Measurements from ENCODE around the gene MTG2.

MTG2 gene

DNA sequence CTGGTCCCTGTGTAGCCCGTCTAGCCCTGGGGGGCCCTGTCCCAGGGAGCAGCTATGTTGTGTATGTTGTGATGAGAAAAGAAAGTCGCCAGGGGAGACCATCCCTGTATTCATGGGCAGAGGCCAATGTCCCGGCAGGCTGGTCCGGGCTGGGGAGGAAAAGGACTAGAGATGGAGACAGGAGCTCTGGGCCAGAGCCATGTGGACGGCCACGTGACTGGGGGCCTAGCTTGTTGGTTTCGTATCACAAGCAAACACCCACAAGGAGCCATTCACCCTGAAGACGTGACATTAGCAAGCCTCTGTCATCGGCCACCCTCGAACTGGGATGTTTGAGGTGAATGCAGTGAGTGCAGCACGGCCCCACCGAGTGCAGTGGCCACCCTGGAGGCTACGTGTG lies 40.1 kb downstream of the MTG2 start:
- DNase-seq = no peak

DNA sequence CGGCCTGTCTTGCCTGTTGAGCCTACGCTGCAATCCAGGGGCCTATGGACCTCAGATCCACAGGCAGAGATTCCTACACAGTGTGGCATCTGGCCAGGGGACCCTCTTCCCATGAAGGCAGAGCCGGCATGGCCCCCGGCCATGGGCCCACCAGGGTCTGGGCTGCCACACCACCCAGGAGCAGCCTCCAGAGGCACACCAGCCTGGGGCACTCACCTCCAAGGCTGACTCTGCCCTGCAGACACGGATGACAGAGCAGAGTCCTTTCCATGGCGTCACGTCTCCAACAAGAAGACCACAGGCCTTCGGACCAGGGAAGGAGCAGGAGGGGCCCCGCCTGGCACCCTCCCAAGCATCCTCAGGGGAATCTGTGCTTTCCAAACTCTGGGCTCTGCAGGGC lies 40.7 kb downstream of the MTG2 start:
- DNase-seq = no peak

DNA sequence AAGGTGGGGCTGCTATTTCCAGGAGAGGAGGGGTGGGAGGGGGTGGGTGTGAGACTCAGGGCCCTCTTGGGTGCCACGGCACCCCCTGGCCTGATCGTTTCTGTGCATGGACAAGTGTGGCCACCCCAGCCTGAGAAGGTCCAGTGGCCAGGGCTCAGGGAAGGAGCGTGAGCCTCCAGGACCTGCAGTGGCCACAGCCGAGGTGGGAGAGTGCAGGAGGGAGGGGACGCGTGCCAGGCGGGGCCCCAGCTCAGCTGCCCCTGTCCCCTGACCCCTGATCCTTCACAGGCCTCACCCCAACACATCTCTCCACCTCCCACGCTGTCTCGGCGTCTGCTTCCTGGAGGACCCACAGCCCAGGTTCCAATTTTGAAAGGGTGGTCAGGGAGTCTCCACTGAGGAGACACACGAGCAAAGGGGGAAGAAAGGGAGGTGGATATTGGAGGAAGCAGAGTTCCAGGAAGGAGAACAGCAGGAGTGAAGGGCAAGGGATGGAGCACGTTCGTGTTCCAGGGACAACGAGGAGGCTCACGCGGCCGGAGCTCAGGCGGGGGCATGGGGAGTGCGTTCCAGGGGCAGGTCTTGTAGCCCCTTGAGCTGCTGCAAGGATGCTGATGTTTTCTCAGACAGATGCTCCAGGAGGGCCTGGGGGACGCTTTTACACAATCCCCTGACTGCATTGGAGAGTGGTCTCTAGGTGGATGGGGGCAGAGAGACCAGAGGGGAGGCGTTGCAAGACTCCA lies 41.5 kb downstream of the MTG2 start:
- no peak for DNase-seq

DNA sequence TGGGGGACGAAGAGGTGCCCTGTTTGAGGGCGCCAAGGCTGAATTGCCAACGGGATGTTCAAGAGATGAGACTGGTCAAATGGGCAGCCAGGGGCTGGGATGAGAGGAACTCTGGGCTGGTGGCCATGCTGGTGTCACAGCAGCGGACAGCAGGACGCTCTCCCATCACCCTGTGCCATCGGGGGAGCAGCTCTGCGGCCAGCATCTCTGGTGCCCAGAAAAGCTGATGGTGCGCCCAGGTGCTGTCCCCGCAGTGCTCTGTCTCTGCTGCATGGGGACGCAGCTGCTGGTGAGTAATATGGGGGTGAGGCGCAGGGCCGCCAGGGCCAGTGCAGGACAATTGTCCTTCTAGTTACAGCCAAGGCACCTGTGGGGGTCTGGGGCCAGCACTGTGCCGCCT lies 42.2 kb downstream of the MTG2 start:
- no peak for DNase-seq

DNA sequence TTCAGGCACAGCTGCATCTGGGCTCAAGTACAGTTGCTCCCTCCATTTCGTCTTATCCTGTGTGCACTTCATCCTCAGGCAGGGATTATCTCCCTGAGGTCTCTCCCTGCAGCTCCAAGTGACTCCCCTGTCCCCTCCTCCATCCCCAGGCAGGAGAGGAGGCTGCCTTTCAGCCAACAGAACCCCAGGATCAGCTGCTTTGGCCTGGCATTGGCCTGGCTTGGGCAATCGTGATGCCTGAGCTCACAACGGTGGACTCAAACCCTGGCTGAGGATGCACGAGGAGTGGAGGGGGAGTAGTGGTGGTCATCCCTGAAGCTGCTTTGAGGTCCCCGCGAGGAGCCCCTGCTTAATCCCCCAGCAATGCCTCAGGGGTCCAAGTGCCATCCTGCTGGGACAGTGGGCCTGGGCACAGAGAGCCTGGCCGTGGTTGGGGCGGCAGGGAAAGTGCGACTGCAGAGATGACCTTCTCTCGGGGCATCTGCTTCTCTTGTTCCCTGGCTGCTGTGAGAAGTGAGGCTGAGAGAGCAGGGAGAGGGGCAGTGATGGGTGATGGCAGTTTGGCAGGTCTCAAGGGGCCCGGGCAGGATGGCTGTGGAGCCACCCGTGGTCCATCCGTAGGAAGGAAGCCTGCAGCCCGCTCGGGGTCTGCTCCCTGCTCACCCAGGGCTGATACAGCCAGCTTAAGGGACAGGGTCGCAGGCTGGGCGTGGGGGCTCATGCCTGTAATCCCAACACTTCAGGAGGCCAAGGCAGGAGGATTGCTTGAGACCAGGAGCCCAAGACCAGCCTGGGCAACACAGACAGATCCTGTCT lies 43.2 kb downstream of the MTG2 start:
- no peak for DNase-seq

DNA sequence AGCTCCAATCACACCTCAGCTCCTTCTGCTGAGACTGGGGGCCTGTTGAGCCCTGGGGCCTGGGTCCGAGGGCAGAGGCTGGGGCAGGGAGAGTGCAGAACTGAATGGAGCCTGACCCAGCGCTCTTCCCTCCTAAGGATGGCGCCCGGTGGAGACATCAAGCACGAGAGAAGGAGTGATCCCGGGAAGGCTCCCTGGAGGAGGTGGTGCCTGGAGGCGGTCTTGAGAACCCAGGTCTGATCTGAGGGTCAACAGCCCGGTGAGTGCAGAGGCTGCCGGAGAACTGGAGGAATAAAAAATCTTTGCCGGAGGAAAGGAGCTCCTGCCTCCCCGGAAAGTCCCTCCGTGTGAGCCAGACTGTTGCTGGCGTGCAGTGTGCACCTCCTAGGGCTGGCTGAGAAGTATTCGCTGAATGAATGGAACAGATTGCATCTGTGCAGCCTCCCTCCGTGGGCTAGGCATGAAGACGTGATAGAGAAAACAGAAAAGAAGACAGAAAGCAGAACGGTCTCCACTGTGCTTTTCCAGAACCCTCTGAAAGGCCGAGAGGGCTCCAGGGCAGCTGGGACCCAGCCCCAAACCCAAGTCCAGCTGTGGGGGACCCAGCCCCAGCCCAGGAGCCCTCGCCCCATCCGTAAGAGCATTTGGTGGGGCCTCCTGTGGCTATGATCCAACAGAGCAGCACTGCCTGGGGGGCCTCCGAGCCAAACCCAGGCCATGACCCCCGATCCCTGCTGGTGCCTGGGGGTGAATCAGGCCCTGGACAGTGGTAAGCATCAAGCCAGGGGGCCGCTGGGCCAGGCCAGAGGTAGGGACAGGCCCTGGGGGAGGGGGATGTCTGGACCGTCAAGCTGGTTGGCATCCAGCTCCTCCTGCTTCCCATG lies 44.1 kb downstream of the MTG2 start:
- no peak for DNase-seq

DNA sequence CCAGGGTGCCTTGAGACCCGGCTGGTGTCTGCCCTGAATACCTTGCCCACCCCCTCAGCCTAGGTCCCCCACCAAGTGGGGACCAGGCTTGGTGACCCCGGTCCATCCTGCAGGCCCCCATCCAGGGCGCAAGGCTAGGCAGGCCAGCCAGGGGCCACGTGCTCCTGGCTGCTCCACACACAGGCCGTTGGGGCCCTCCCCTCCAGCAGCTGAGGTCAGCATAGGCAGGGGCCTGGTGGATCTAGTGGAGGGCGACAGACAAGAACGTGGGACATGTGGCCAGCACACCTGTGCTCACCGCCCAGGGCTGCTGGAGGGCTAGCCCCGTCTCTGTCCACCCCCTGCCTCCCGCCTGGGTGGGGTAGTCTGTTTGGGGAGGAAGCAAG lies 44.8 kb downstream of the MTG2 start:
- no peak for DNase-seq

DNA sequence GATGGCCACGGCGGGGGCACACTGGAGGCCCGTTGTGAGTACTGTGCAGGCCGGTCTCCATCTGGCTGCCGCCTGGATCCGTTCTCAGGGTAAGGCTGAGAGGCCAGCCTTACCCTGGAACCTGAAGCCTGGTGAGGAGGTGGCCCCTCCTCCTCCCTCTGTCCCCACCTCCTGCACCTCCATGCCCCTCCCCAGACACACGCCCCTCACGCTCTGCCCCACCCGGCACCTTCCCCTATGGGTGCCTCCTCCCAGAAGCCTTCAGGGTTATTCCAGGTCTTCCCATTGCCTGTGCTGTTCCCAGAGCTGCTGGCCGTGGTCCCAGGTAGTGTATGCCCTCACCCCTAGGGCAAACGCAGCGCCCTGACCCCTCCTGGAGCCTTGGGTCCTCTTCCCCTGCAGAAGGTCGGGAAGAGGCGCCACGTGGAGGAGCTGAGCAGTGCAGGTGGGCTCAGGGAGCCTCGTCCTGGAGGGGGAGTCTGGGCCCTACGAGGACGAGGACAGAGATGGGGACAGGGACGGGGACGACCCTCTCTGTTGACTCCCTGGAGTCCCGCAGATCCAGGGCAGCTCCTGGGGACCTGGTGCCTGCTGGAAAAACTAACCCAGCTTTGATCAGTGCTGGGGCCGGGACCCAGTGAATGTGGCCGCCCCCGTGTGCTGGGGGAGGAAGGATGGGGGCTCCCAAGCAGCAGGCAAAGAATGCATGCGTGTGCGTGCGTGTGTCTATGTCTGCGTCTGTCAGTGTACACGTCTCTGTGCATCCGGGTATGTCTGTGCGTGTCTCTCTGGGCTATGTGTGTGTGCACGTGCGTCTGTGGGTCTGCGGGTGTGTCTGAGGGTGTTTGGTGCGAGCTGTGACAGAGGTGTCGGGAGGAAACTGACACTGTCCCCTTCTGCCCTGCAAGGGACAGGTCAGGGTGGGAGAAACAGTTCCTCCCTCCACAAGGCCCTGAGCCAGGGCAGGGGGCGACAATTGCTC lies 45.4 kb downstream of the MTG2 start:
- DNase-seq = no peak

DNA sequence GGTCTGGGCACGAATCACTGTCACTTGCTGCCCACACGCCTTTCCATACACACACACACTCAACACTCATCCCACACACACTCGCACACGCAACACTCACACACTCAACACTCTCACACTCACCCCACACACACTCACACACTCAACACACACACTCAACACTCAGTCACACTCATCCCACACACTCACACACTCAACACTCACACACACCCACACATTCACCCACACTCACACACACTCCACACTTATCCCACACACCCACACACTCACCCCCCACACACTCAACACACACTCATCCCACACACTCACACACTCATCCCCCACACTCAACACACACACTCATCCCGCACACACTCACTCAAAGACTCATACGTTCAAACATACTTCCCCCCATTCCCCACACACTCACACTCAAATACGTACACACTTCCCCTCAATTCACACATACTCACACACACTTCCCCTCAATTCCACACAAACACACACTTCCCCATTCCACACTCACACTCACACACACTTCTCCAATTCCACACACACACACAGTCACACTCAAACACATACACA lies 46.2 kb downstream of the MTG2 start:
- no peak for DNase-seq

DNA sequence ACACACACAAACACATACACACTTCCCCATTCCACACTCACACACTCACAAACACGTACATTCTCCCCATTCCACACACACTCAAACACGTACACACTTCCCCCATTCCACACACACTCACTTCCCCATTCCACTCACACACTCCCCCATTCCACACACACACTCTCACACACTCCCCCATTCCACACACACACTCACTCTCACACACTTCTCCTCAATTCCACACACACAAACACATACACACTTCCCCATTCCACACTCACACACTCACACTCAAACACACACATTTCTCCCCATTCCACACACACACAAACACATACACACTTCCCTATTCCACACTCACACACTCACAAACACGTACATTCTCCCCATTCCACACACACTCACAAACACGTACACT lies 46.8 kb downstream of the MTG2 start:
- no peak for DNase-seq

DNA sequence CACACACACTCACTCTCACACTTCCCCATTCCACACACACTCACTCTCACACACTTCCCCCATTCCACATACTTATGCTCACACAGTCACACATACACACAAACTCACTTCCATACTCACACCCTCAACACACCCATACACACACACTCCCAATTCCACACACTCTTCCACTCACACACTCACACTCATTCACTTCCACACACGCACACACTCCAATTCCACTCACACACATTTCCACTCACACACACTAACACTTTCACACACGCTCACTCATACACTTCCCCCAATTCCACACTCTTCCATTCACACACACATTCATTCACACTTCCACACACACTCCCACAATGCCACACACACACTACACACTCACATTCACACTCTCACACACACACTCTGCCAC lies 47.4 kb downstream of the MTG2 start:
- no peak for DNase-seq

DNA sequence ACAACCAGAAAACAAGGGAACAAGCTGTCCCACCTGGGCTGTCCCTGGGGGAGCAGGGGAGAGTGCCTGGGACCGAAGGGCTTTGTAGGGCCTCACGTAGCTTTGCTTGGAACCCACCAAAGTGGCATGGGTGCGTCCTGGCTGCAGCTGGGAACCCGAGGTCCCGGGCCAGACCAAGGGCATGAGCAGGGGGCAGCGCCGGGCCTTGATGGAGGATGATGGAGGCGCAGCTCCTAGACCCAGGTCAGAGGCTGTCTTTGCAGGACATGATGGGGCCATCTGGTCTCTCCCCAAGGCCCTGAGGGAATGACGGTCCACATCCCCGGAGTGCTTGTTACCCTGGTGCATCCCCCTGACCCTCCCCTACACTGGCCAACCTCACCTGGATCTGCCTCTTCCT lies 47.9 kb downstream of the MTG2 start:
- no peak for DNase-seq

DNA sequence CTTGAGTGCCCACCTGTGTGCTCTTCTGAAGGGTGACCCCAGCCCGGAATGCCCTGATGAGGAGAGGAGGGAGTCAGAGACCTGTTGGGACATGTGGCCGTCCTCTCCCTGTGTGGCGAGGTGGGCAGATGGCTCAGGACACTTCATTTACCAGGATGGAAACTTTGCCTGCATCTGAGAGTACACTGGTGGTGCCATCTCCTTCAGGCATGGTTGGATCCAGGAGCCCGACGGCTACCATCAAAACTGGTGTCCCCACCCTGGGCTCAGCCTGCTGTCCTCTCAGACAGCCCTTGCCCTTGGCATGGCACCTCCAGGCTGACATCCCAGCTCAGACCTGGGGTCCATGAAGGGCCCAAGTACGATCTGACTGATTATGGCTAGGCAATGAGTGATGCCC lies 48.5 kb downstream of the MTG2 start:
- DNase-seq = no peak

DNA sequence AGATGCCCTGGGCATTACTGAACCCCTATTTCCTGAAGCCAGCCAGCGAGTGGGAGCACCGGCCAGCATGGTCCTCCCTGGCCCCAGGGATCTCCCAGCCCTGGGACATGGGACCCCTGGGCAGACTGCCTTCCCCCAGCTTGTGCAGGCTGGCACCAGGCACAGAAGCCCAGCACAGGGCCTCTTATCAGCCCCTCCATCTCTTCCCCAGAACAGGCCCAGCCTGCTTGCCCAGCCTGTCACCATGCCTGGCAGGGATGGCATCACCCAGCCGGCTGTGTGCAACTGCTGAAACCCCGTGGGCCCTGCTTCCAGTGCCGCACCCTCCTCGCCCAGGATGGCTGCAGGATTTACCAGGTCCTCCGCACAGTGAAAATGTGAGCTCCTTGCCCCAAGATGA lies 49.4 kb downstream of the MTG2 start:
- no peak for DNase-seq

DNA sequence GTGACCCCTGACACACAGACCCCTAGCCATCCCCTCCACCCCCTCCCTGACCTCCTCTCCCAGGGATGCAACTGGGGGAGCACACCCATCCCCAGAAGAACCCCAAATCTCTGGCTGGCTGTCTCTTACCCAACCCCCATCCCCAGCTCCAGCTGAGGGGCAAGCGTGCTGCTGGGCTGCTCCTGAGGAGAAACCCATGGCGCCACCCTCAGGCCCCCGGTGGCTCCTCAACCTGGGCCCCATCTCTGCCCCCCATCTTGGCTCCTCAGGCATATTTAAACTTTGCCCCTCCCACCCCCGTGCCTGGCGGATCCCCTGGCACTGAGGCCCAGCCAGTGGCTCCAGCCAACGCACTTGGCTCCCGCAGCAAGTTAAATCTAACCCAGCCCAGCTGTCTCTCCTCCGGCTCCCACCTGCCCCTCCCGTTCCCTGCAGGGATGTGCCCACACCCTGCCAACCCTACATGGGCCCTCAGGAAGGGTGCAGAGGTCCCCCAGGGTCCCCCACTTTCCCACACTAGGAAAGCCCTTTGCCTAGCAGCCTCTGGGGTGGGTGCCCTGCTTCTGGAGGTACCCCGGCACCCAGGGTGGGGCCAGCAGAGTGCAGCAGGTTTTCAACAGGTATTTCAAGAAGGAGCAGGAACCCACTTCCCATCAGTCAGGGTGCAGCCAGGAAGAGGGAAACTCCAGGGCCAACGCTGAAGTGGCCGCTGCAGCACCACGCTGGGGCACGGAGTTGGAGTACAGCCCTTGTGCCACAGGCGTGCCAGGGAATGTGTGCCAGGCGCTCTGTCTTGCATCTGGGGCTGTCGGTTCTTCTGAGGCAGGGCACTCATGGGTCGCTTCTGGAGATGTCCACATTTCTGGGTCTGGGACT lies 50.2 kb downstream of the MTG2 start:
- no peak for DNase-seq

DNA sequence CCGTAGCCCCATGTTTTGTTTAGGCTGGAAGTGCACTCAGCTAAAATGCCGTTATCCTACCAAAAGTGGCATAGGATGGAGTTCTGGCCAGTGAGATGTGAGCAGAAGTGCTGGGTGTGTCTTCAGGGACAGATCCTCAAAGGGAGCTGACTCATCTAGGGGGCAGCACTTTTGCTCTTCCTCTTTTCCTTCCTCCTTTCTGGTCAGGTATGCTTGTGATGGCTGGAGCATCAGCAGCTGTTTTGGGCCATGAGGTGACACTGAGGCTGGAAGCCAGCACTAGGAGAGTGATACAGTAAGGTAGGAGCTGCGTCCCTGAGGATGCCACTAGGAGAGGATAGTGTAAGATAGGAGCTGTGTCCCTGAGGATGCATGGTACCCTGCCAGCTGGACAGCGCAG lies 50.9 kb downstream of the MTG2 start:
- DNase-seq = peak; percentile 15

DNA sequence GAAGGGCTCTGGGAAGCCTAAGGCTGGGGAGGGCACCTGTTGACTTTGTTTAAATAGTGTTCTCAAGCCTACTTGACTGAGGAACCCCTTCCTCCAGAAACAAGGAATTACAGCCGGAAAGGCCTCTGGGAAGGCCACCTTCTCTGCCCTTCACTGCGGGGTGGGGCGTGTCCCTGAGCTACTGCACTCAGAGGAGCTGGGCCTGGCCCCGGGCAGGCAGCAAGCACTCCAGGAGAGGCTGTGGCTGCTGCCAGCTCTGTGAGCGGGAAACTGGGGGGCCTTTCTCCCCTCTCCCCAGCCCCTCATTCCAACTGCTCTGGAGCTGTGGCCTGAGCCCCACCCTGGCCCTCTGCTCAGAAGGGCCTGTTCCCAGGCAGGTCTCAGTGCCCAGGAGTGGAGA lies 51.5 kb downstream of the MTG2 start:
- DNase-seq = no peak

DNA sequence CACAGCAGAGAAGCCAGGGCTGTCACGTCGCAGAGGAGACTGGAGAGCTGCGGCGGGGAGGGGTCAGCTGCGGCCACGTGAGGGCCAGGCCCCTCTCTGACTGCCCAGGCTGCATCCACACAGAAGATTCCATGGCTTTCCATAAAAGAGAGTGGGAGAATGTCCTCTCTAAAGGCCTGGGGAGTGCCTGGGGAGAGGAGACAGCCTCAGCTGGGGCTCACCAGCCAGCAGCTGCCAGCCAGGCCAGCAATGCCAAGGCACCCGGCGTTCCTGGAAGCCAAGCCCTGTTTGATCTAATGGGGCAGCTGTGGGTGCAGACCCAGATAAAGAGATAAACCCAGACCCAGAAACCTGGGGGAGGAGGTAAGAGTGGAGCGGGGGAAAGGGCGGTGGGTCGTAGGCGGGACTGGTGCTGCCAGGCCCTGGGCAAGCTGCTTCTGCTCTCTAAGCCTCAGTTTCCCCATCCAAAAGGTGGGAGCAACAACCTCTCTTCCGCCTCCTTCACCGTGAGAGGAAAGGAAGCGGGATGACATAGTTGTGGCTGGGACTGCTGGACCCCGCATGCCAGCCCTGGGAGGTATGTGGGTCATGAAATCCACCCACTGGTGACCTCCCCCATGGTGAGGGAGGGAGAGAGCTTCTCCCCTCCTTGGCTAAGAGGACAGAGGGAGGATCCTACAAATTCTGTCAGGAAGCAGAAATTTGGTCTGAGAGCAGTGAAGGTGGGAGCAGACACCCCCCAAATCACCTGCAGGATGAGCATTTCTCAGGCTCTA lies 52.4 kb downstream of the MTG2 start:
- DNase-seq = peak; percentile 5

DNA sequence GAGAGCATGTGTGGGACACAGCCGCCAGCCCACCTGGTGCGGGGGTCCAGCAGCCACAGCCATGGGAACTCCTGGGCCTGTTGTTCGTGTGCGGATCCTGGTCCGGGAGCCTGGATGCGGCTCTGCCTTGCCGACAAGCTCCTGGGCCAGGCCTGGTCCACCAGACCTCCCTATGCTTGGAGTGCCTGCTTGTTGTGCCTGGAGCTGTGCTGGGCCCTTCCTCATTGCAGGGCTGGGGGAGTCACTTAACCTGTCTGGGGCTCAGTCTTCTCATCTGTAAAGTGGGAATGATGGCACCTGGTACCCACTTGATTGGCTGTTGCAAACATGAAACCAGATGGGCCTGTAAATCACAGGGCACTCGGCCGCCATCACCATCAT lies 52.9 kb downstream of the MTG2 start:
- no peak for DNase-seq

DNA sequence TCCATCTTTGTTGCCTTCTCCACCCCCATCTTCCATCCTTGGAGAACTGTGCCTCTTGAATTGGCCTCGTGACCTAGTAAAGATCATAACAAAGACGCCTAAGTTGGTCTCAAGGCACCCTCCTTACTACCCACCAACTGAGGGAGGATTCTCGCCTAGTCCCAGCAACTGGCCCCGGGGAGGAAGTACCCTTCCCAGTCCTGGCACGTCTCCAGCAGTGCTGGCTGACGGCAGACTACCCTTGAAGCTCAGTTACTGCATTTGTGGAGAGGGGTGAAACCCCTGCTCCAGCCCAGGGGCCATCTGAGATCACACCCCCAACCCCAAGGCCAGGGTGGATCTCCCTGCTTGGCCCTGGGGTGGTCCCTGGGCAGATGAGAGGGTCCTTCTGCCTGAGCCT lies 53.4 kb downstream of the MTG2 start:
- DNase-seq = peak; percentile 5
